ENCODE measurements around the gene SLC35C1. TPM values are rescaled to one million over a fixed set of nuclear protein-coding genes. Genes with fewer than 3 reads are reported as not detected.
A peak's percentile ranks its signal among the peaks of the same experiment; 100 is the strongest.

Gene SLC35C1
- total and polyA plus RNA-seq, 9 of the 15 experiments (the other 6 are each of a cell fraction or from before 2014, with no cell fraction given): 0.65 to 13.1 (median 2.4) TPM

GRCh38 chr11:45852712-45853101 lies 47.8 kb downstream of the SLC35C1 start:
- H3K4me1 ChIP-seq (replicated peaks in 1 of 2; ENCODE audit: control insufficient read depth in 2 of 2, insufficient read depth in 2 of 2, low read length in 2 of 2): peaks cover 6 to 9% of the 10 kb centered on the region in 2 experiments
- peak; percentile 66 for ATAC-seq
- POLR2A ChIA-PET: no interaction called here
- peak overlapping the region in 1 of 2 experiments; percentile 29; a peak in 1 of 4 replicates for H3K9ac ChIP-seq (ENCODE audit: insufficient read depth in 1 of 2, low read depth in 2 of 2, low read length in 2 of 2)
- no peak overlapping the region for H3K27ac ChIP-seq (ENCODE audit: extremely low read depth, low read depth, low read length)
- DNase-seq (ENCODE audit: extremely low read depth in 1 of 4, low spot score in 3 of 4): peak in 2 of 4 experiments; percentile 40 to 44
- H2AFZ ChIP-seq (ENCODE audit: low read depth, low read length): no peak overlapping the region
- peaks cover 29% of the 10 kb centered on the region for H4K20me1 ChIP-seq (replicated peaks; ENCODE audit: control insufficient read depth, insufficient read depth, low read length)
- FAIRE-seq: peak; percentile 61
- H3K9me3 ChIP-seq (replicated peaks; ENCODE audit: control insufficient read depth, insufficient read depth, low read depth, low read length): no peaks in the 10 kb centered on the region
- H3K4me3 ChIP-seq: no peak overlapping the region
- no peaks in the 10 kb centered on the region for H3K9me1 ChIP-seq (ENCODE audit: control insufficient read depth, insufficient read depth, low read length)
- no peak overlapping the region for H3K4me2 ChIP-seq (ENCODE audit: insufficient read depth, low read length)
- no TSS peak for BruUV-seq (replicated peaks)
- in situ Hi-C loops (cut with MboI): no loop called here
- intact Hi-C loops (cut with micrococcal nuclease): loop anchor here (5.0 kb wide), 1 partner anchor 80 kb away; no protein-coding TSS in a partner anchor
- peaks cover 40% of the 10 kb centered on the region; the same call in 2 of the 3 replicates for H3K36me3 ChIP-seq (ENCODE audit: control insufficient read depth, insufficient read depth, low read length)
- peaks cover 69% of the 10 kb centered on the region for H3K79me2 ChIP-seq (ENCODE audit: control insufficient read depth, insufficient read depth, low read length)
- CTCF ChIA-PET (ENCODE audit: low intra/inter-chr PET ratio): interaction anchor here (1.2 kb wide), 1 partner anchor 81 kb away, joined by 8 read pairs; no protein-coding TSS in a partner anchor
- 0% methylated on average over 1 of the region's 1 CpG for WGBS (ENCODE audit: insufficient coverage, low coverage, missing lambda C conversion rate)
- no peaks in the 10 kb centered on the region for H3K27me3 ChIP-seq (ENCODE audit: control insufficient read depth in 2 of 2, insufficient read depth in 2 of 2, low read length in 2 of 2)
- TF ChIP-seq TFAM (CRISPR knock-in tag; conservative IDR thresholded peaks at IDR 0.05): no peak
- TF ChIP-seq RAD21 (CRISPR knock-in tag; conservative IDR thresholded peaks at IDR 0.05 in 1 of 2, IDR thresholded peaks at IDR 0.05 in 1 of 2): peak; percentile 38 to 63
- no peak for TF ChIP-seq ZNF79 (CRISPR knock-in tag; IDR thresholded peaks at IDR 0.05; ENCODE audit: low read depth)
- TF ChIP-seq, protein P1, sequence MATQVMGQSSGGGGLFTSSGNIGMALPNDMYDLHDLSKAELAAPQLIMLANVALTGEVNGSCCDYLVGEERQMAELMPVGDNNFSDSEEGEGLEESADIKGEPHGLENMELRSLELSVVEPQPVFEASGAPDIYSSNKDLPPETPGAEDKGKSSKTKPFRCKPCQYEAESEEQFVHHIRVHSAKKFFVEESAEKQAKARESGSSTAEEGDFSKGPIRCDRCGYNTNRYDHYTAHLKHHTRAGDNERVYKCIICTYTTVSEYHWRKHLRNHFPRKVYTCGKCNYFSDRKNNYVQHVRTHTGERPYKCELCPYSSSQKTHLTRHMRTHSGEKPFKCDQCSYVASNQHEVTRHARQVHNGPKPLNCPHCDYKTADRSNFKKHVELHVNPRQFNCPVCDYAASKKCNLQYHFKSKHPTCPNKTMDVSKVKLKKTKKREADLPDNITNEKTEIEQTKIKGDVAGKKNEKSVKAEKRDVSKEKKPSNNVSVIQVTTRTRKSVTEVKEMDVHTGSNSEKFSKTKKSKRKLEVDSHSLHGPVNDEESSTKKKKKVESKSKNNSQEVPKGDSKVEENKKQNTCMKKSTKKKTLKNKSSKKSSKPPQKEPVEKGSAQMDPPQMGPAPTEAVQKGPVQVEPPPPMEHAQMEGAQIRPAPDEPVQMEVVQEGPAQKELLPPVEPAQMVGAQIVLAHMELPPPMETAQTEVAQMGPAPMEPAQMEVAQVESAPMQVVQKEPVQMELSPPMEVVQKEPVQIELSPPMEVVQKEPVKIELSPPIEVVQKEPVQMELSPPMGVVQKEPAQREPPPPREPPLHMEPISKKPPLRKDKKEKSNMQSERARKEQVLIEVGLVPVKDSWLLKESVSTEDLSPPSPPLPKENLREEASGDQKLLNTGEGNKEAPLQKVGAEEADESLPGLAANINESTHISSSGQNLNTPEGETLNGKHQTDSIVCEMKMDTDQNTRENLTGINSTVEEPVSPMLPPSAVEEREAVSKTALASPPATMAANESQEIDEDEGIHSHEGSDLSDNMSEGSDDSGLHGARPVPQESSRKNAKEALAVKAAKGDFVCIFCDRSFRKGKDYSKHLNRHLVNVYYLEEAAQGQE (IDR thresholded peaks at IDR 0.05; ENCODE audit: borderline replicate concordance): peak; percentile 57; the same call in 1 of the 2 replicates
- TF ChIP-seq, protein P1 (CRISPR knock-in tag; IDR thresholded peaks at IDR 0.05; ENCODE audit: low read depth): no peak
- peak; percentile 84 for TF ChIP-seq ZNF263 (CRISPR knock-in tag; IDR thresholded peaks at IDR 0.05; ENCODE audit: borderline replicate concordance)
- TF ChIP-seq, protein P2, sequence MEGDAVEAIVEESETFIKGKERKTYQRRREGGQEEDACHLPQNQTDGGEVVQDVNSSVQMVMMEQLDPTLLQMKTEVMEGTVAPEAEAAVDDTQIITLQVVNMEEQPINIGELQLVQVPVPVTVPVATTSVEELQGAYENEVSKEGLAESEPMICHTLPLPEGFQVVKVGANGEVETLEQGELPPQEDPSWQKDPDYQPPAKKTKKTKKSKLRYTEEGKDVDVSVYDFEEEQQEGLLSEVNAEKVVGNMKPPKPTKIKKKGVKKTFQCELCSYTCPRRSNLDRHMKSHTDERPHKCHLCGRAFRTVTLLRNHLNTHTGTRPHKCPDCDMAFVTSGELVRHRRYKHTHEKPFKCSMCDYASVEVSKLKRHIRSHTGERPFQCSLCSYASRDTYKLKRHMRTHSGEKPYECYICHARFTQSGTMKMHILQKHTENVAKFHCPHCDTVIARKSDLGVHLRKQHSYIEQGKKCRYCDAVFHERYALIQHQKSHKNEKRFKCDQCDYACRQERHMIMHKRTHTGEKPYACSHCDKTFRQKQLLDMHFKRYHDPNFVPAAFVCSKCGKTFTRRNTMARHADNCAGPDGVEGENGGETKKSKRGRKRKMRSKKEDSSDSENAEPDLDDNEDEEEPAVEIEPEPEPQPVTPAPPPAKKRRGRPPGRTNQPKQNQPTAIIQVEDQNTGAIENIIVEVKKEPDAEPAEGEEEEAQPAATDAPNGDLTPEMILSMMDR (IDR thresholded peaks at IDR 0.05 in 2 of 3, conservative IDR thresholded peaks at IDR 0.05 in 1 of 3; ENCODE audit: insufficient read depth in 2 of 3, low read depth in 1 of 3, low read length in 3 of 3): peak; percentile 41 to 48 (median 45); a peak in 4 of 6 replicates
- TF ChIP-seq TCF3 (CRISPR knock-in tag; IDR thresholded peaks at IDR 0.05): no peak
- TF ChIP-seq ZNF184 (CRISPR knock-in tag; IDR thresholded peaks at IDR 0.05): no peak
- TF ChIP-seq, protein P3, sequence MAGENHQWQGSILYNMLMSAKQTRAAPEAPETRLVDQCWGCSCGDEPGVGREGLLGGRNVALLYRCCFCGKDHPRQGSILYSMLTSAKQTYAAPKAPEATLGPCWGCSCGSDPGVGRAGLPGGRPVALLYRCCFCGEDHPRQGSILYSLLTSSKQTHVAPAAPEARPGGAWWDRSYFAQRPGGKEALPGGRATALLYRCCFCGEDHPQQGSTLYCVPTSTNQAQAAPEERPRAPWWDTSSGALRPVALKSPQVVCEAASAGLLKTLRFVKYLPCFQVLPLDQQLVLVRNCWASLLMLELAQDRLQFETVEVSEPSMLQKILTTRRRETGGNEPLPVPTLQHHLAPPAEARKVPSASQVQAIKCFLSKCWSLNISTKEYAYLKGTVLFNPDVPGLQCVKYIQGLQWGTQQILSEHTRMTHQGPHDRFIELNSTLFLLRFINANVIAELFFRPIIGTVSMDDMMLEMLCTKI (IDR thresholded peaks at IDR 0.05; ENCODE audit: partially characterized antibody): no peak

All from K562 (cell line).